GM18517 (cell line): ENCODE data around the gene KCNG2.

ENCODE experiments used
- ATAC-seq: cut with Tn5 transposase; IDR thresholded peaks from one replicate; pipeline ENCODE4 v1.9.1; 2021; ENCODE audit warnings: mild to moderate bottlenecking, moderate library complexity; ENCODE audit not compliant: unreplicated experiment

KCNG2 gene

GRCh38 chr18:79917169-79917852 lies 119.6 kb downstream of the KCNG2 start:
- ATAC-seq, result no peak

- no peak for ATAC-seq
These were observed 120.3 kb downstream of the KCNG2 start for GRCh38 chr18:79917853-79918614.

DNA sequence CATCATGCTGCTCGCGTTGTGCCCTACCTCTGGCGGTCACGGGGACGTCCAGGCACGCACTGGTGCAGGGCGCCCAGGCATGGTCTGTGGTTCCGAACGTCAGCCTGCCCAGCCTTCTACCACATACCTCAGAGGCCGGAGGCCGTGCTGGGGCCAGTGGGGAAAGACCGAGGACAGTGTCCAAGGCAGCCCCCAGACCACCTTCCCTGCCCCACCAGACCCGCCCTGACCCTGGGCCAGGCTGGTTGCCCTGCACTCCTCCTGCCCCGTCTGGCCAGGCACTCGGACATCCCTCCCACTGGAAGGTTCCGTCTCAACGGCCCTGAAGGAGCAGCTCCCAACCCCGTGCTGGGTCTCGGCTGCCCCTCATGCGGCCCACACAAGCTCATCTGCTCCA lies 120.9 kb downstream of the KCNG2 start:
- ATAC-seq, result no peak

DNA sequence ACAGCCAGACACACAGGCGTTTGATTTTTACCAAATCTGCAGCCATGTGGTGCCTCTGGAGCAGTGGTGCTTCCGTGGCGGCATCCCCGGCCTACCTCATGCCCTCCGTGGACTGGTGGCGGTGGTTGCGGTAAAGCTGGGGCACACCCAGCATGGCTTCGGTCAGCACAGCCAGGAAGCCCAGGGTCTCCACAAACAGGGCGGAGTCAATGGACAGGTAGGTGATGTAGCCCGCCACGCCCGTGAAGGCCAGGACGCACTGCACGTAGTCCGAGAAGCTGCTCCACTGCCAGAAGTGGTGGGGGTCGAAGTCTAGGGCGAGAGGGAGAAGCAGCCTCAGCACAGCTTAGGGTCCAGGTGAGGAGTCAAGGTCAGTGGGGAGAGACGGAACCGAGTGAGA lies 121.4 kb downstream of the KCNG2 start:
- no peak for ATAC-seq

DNA sequence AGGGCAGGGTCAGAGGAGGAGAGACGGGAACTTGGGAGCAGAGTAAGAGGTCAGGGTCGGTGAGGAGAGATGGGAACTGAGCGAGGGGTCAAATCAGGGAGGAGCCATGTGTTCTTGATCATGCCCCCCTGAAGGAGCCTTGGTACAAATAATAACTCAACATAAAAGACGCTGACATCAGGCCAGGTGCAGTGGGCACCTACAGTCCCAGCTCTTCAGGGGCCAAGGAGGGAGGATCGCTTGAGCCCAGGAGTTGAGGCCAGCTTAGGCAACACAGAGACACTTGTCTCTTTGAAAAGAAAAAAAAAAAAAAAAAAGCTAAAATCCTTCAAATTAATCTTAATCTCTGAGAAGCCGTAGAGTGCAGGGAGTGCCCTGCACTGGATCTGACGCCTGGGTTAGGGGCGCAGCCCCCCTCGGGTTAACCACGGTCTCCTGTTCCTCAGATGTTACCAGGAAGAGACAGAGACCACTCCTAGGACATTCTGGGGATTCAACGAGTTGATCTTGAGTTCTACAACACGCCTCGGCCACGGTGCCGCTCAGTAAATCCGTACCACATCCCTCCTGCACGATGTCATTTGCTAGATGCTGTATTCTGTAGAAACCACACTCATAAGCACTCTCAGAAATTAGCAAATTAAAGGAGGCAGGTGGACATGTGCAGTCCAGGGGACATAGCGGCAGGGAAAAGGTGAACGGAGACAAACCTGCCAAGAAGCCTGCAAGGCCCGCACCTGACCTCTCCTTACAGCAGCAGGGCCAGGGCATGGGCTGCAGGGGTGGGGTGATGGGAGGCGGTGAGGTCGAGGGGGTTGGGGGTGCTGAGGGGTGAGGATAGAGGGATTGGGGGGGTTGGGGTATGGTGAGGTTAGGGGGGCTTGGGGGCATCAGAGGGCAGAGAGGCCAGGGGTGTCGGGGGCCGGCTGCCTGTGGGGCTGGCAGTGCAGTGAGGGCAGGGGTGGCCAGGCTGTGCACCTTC lies 124.5 kb downstream of the KCNG2 start:
- no peak for ATAC-seq

DNA sequence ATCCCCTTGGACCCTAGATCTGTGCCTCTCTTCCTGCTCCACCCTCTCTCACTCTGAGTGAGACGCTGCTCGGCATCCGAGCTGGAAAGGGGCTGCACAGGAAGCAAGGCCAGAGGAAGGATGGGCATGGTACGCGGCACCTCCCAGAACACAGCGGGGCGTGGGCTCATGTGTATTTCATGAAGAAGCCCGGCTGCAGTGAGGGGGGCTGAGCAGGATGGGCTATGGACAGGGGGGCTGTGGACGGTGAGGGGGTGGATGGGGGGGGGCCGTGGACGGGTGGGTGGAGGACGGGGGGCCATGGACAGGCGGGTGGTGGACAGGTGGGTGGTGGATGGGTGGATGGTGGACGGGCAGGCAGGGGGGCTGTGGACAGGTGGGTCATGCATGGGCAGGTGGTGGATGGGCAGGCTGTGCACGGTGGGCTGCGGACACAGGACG lies 125.3 kb downstream of the KCNG2 start:
- no peak for ATAC-seq

- no peak for ATAC-seq
These were observed 126.3 kb downstream of the KCNG2 start for GRCh38 chr18:79923896-79924585.

- ATAC-seq, result no peak
These were observed 127.3 kb downstream of the KCNG2 start for GRCh38 chr18:79924814-79925731.

DNA sequence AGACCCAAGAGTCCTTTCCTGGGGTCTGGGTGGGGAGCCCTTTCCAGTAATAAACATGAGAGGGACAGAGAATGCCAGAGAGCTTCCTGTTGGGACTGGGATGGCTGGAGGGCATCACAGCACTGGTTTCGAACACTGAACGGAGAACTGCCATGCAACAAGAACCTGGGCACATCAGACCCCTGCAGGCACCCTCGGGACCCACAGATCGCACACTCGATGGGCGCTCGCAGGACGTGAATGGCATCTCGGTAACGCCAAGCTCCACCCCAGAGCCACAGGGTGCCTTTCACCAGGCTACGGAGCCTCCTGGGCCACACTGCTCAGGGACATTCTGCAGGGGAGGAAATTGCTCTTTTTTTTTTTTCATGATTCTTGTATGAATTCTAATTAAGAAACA lies 128.6 kb downstream of the KCNG2 start:
- ATAC-seq, result no peak

DNA sequence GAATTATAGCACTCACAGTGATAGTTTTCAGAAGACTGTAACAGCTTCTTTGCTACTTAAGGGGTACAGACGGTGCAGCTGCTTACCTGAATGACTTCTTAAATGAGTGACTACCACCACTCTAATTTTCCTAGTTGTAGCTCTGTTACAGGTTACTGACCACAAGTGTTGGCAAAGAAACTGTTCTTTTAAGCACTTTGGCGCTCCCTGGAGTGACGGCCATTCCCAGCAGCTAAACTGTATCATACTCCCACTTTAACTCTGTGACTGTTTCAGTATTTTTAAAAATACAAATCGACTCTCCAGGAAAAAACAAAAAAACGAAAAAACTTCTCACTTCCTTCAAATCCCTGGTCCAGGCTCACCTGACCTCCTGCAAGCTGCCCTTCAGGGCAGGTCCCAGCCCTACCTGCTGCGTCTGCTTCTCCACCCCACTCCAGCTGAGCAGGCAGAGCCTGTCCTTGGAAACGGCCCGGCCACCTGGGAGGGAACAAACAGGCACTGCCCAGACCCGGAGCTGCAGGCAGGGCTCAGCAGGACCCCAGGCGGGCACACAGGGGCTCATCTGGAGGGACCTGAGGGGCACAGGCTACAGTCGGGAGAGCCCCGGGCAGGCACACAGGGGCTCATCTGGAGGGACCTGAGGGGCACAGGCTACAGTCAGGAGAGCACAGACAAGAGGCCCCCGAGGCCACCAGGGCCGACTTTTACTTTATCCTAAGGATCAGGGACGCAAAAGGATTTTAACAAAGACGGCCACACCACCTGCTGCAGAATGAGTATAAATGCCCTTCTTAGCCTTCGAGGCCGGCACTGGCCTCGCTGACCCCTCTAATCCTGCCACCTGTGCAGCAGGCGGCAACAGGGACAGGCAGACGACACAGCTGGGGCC lies 129.2 kb downstream of the KCNG2 start:
- ATAC-seq, result no peak

DNA sequence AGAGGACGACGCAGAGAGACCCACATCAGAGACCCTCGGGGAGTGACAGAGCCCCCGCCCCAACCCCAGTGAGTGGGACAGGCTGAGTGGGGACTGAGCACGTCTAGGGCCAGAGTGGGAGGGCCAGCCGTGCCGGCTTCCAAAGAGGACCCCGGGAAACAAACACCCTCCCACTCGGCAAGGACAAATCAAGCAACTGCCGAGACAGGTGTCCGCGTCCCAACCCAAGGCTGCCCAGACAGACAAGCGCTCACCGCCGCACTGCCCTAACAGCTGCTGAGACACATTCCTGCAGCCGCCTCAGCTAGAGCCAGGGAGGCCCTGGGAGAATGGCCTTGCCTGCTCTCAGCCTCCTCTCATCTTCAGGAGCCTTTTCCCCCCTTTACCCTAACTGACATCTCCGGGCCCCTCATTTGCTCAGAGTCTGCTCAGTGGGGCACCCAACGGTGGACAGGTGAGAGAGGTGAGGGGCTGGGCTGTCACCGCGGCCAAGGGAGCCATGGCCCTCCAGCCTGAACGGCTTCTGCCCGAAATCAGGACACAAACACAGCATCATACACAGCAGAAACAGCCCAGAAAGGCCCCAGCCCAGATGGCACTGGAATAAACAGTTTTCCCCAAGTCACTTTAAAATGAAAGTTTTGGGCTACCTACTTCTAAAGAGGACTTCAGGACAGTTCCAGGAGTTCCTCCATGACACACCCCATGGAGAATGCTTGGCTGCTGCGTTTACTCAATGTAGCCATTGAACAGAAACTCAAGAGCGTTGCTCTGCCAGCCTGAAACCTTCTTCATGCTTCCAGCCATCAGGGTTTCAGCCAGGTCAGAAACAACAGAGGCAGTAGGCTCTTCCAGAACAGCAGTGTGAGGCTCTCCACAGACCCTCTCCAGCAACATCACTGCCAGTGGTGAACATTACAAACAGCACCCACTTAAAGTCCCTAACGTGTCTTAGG lies 130.1 kb downstream of the KCNG2 start:
- ATAC-seq, result no peak

DNA sequence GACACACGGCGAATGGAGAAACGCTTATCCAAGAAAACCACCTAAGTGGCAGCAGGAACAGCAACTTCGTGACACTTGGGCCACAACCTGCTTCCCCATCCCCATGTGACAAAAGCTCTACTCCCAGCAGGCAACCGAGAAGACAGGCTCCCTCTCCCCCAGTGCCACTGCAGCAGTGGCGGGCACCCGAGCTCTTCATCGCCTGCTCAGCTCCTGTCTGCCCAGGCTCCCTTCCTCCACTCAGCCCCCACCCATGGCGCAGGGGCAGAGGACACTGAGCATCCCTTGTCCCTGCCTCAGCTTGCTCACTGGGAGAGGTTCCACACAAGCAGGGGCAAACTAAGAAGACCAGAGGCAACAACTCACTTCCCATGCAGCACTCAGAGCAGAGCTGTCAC lies 130.8 kb downstream of the KCNG2 start:
- no peak for ATAC-seq

DNA sequence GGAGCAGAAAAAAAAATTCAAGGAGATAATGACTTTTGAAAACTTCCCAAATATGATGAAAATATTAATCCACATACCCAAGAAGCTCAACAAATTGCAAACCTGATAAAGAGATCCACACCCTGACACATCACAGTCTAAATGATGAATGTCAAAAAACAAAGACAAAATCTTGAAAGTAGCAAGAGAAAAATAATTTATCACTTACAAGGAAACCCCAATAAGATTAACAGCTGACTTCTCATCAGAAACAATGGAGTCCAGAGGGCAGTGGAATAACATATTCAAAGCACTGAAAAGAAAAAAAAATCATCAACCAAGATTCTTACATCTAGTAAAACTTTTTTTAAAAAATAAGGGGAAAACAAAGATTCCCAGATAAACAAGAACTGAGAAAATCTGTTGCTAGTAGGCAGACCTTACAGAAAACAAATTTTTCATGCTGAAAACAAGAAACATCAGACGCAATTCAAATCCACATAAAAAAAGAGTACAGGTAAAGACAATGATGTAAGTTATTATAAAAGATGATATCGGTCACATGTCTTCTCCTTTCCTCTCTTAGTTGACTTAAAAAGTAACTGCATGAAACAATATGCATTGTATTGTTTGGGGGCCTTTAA lies 132.4 kb downstream of the KCNG2 start:
- no peak for ATAC-seq

DNA sequence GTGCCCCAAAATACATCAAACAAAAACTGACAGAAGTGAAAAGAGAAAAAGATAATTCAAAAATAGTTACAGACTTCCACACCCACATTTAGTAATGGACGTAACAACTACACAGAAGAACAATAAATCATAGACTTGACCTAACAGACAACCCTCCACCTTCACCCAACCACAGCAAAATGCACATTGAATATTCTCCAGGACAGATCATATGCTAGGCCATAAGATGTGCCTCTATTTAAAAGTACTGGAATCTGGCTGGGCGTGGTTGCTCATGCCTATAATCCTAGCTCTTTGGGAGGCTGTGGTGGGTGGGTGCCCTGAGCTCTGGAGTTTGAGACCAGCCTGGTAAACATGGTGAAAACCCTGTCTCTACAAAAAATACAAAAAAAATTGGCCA lies 133.7 kb downstream of the KCNG2 start:
- no peak for ATAC-seq

- ATAC-seq, result no peak
These were observed 135.2 kb downstream of the KCNG2 start for GRCh38 chr18:79932907-79933306.

DNA sequence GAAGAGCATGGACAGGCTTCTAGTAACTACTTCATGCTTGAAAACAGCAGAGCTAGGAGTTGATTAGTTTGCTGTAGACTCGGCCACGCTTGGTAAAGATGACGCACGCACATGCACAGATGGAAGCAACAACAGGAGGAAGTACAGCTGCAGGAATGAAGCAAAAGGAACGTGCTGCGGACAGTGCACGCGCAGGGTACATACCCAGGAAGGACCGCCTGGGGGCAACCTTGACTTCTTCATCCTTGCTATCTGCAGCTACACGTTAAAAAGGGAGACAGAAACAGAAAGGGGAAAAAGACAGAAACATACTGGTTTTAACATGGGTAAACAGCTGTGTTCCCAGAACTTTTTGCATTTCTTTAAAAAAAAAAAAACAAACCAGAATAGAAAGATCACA lies 136.0 kb downstream of the KCNG2 start:
- no peak for ATAC-seq
